ENCODE results near the gene SIN3B. TPM values are rescaled to one million over a fixed set of nuclear protein-coding genes. Genes with fewer than 3 reads are reported as not detected.

Gene SIN3B
- total and polyA plus RNA-seq, 9 of the 15 experiments (the other 6 are each of a cell fraction or from before 2014, with no cell fraction given) = 0.51 to 34.2 (median 14.3) TPM

DNA sequence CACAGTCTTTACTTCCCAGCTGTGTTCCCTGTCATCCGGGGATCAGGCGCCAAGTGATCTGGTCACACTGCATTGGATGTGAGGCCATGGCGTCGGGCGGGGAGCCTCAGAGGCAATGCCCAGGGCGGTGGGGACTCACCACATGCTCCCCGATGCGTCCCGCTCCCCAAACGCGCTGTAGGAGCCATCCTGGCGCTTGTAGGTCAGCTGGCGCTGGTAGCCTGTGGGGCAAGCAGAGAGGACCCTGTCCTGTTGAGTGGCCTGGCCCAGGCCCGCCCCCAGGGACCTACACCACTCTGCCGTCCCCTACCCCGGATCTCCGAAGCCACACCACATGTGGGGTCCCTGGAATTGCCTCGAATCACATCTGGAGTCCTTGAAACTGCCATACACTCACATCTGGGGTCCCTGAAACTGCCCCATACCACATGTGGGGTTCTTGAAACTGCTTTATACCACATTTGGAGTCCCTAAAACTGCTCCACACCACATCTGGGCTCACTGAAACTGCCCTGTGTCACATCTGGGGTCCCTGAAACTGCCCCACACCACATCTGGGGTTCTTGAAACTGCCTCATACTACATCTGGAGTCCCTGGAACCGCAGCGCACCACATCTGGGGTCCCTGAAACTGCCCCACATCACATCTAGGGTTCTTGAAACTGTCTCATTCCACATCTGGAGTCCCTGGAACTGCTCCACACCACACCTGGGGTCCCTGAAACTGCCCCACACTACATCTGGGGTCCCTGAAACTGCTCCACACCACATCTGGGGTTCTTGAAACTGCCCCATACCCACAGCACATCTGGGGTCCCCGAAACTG is 92.8 kb downstream of the SIN3B start (continued):
- TF ChIP-seq SUPT5H (IDR thresholded peaks at IDR 0.05) (no peak), IRF2 (CRISPR knock-in tag; IDR thresholded peaks at IDR 0.05) (no peak), ZSCAN29 (IDR thresholded peaks at IDR 0.05) (peak; percentile 93), PHTF2 (CRISPR knock-in tag; IDR thresholded peaks at IDR 0.05) (no peak), L3MBTL2 (IDR thresholded peaks at IDR 0.05) (no peak), ZNF140 (CRISPR knock-in tag; IDR thresholded peaks at IDR 0.05) (no peak), SMARCE1 (IDR thresholded peaks at IDR 0.05) (no peak), BRF1 (IDR thresholded peaks at IDR 0.05; ENCODE audit: borderline replicate concordance, extremely low read depth, insufficient read length) (no peak)
- TF ChIP-seq, protein P1, sequence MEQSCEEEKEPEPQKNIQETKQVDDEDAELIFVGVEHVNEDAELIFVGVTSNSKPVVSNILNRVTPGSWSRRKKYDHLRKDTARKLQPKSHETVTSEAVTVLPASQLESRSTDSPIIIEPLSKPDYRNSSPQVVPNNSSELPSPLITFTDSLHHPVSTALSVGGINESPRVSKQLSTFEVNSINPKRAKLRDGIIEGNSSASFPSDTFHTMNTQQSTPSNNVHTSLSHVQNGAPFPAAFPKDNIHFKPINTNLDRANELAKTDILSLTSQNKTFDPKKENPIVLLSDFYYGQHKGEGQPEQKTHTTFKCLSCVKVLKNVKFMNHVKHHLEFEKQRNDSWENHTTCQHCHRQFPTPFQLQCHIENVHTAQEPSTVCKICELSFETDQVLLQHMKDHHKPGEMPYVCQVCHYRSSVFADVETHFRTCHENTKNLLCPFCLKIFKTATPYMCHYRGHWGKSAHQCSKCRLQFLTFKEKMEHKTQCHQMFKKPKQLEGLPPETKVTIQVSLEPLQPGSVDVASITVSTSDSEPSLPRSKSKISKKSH (CRISPR knock-in tag; IDR thresholded peaks at IDR 0.05) = no peak
- TF ChIP-seq, protein P2, sequence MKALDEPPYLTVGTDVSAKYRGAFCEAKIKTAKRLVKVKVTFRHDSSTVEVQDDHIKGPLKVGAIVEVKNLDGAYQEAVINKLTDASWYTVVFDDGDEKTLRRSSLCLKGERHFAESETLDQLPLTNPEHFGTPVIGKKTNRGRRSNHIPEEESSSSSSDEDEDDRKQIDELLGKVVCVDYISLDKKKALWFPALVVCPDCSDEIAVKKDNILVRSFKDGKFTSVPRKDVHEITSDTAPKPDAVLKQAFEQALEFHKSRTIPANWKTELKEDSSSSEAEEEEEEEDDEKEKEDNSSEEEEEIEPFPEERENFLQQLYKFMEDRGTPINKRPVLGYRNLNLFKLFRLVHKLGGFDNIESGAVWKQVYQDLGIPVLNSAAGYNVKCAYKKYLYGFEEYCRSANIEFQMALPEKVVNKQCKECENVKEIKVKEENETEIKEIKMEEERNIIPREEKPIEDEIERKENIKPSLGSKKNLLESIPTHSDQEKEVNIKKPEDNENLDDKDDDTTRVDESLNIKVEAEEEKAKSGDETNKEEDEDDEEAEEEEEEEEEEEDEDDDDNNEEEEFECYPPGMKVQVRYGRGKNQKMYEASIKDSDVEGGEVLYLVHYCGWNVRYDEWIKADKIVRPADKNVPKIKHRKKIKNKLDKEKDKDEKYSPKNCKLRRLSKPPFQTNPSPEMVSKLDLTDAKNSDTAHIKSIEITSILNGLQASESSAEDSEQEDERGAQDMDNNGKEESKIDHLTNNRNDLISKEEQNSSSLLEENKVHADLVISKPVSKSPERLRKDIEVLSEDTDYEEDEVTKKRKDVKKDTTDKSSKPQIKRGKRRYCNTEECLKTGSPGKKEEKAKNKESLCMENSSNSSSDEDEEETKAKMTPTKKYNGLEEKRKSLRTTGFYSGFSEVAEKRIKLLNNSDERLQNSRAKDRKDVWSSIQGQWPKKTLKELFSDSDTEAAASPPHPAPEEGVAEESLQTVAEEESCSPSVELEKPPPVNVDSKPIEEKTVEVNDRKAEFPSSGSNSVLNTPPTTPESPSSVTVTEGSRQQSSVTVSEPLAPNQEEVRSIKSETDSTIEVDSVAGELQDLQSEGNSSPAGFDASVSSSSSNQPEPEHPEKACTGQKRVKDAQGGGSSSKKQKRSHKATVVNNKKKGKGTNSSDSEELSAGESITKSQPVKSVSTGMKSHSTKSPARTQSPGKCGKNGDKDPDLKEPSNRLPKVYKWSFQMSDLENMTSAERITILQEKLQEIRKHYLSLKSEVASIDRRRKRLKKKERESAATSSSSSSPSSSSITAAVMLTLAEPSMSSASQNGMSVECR (CRISPR knock-in tag; IDR thresholded peaks at IDR 0.05) = no peak
- TF ChIP-seq, protein P3, sequence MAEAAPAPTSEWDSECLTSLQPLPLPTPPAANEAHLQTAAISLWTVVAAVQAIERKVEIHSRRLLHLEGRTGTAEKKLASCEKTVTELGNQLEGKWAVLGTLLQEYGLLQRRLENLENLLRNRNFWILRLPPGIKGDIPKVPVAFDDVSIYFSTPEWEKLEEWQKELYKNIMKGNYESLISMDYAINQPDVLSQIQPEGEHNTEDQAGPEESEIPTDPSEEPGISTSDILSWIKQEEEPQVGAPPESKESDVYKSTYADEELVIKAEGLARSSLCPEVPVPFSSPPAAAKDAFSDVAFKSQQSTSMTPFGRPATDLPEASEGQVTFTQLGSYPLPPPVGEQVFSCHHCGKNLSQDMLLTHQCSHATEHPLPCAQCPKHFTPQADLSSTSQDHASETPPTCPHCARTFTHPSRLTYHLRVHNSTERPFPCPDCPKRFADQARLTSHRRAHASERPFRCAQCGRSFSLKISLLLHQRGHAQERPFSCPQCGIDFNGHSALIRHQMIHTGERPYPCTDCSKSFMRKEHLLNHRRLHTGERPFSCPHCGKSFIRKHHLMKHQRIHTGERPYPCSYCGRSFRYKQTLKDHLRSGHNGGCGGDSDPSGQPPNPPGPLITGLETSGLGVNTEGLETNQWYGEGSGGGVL (CRISPR knock-in tag; IDR thresholded peaks at IDR 0.05) = no peak
- TF ChIP-seq, protein P4, sequence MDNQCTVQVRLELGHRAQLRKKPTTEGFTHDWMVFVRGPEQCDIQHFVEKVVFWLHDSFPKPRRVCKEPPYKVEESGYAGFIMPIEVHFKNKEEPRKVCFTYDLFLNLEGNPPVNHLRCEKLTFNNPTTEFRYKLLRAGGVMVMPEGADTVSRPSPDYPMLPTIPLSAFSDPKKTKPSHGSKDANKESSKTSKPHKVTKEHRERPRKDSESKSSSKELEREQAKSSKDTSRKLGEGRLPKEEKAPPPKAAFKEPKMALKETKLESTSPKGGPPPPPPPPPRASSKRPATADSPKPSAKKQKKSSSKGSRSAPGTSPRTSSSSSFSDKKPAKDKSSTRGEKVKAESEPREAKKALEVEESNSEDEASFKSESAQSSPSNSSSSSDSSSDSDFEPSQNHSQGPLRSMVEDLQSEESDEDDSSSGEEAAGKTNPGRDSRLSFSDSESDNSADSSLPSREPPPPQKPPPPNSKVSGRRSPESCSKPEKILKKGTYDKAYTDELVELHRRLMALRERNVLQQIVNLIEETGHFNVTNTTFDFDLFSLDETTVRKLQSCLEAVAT (IDR thresholded peaks at IDR 0.05) = peak in 1 of 2 experiments; percentile 97; a peak in 2 of 4 replicates
- TF ChIP-seq, protein P5, sequence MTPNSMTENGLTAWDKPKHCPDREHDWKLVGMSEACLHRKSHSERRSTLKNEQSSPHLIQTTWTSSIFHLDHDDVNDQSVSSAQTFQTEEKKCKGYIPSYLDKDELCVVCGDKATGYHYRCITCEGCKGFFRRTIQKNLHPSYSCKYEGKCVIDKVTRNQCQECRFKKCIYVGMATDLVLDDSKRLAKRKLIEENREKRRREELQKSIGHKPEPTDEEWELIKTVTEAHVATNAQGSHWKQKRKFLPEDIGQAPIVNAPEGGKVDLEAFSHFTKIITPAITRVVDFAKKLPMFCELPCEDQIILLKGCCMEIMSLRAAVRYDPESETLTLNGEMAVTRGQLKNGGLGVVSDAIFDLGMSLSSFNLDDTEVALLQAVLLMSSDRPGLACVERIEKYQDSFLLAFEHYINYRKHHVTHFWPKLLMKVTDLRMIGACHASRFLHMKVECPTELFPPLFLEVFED (CRISPR knock-in tag; conservative IDR thresholded peaks at IDR 0.05) = no peak
- TF ChIP-seq, protein P6, sequence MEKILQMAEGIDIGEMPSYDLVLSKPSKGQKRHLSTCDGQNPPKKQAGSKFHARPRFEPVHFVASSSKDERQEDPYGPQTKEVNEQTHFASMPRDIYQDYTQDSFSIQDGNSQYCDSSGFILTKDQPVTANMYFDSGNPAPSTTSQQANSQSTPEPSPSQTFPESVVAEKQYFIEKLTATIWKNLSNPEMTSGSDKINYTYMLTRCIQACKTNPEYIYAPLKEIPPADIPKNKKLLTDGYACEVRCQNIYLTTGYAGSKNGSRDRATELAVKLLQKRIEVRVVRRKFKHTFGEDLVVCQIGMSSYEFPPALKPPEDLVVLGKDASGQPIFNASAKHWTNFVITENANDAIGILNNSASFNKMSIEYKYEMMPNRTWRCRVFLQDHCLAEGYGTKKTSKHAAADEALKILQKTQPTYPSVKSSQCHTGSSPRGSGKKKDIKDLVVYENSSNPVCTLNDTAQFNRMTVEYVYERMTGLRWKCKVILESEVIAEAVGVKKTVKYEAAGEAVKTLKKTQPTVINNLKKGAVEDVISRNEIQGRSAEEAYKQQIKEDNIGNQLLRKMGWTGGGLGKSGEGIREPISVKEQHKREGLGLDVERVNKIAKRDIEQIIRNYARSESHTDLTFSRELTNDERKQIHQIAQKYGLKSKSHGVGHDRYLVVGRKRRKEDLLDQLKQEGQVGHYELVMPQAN (IDR thresholded peaks at IDR 0.05; ENCODE audit: borderline replicate concordance) = no peak
